Liver (tissue), 9 donors: ENCODE measurements around the gene LSAMP. TPM values are rescaled to one million over a fixed set of nuclear protein-coding genes. Genes with fewer than 3 reads are reported as not detected.

Source experiments
- DNase-seq: peaks from one replicate; pipeline ENCODE4 v3.0.0-alpha.2; 2017; ENCODE audit warnings: low spot score
- H3K27ac ChIP-seq, 2 donors: one replicate each; pipeline ENCODE4 v1.7.0; 2013; ENCODE audit warnings: inconsistent platforms in 2 of 2, low read length in 2 of 2, control low read depth in 1 of 2, low read depth in 1 of 2, mild to moderate bottlenecking in 1 of 2
- H3K27me3 ChIP-seq, 4 donors: one replicate each; pipeline versions ENCODE4 v1.6.1 to v1.7.0; 2013; ENCODE audit warnings: low read length in 3 of 4, inconsistent platforms in 1 of 4, mild to moderate bottlenecking in 1 of 4, moderate library complexity in 1 of 4; ENCODE audit not compliant: control insufficient read depth in 4 of 4, insufficient read depth in 4 of 4
- H3K36me3 ChIP-seq, 4 donors: one replicate each; pipeline versions ENCODE4 v1.6.1 to v1.7.0; 2013; ENCODE audit warnings: low read length in 3 of 4, mild to moderate bottlenecking in 3 of 4, low read depth in 1 of 4, moderate library complexity in 1 of 4; ENCODE audit not compliant: control insufficient read depth in 4 of 4, insufficient read depth in 3 of 4
- H3K4me1 ChIP-seq, 4 donors: one replicate each; pipeline versions ENCODE4 v1.6.1 to v1.7.0; 2013; ENCODE audit warnings: low read length in 3 of 4, mild to moderate bottlenecking in 3 of 4, moderate library complexity in 1 of 4; ENCODE audit not compliant: control insufficient read depth in 4 of 4, insufficient read depth in 4 of 4
- H3K4me3 ChIP-seq, 3 donors: one replicate each; pipeline versions ENCODE4 v1.6.1 to v1.7.0; 2013; ENCODE audit warnings: low read length in 3 of 3, control low read depth in 1 of 3, low read depth in 1 of 3, mild to moderate bottlenecking in 1 of 3
- H3K9ac ChIP-seq, 2 donors: one replicate each; pipeline ENCODE4 v1.7.0; 2013; ENCODE audit warnings: low read length in 2 of 2, mild to moderate bottlenecking in 2 of 2, moderate library complexity in 2 of 2, control low read depth in 1 of 2, low read depth in 1 of 2
- H3K9me3 ChIP-seq, 4 donors: one replicate each; pipeline versions ENCODE4 v1.6.1 to v1.7.0; 2013; ENCODE audit warnings: low read length in 3 of 4; ENCODE audit not compliant: control insufficient read depth in 4 of 4
- EGR1 ChIP-seq, 2 donors: IDR thresholded peaks; 2 replicates each; pipeline ENCODE4 v1.6.1; 2016 to 2018; ENCODE audit warnings: antibody characterized with exemption in 2 of 2, low read depth in 2 of 2
- FOXA2 ChIP-seq: IDR thresholded peaks from 2 replicates; pipeline ENCODE4 v1.6.1; 2016; ENCODE audit warnings: antibody characterized with exemption
- GABPA ChIP-seq, 2 donors: IDR thresholded peaks in 1 of 2; conservative IDR thresholded peaks in 1 of 2; 2 replicates each; pipeline ENCODE4 v1.6.1; 2016; ENCODE audit warnings: antibody characterized with exemption in 2 of 2, mild to moderate bottlenecking in 1 of 2, moderate library complexity in 1 of 2
- HNF4A ChIP-seq, 2 donors: conservative IDR thresholded peaks; 2 replicates each; pipeline ENCODE4 v1.6.1; 2016; ENCODE audit warnings: antibody characterized with exemption in 2 of 2, mild to moderate bottlenecking in 2 of 2
- HNF4G ChIP-seq: IDR thresholded peaks from 2 replicates; pipeline ENCODE4 v1.6.1; 2016; ENCODE audit warnings: antibody characterized with exemption
- JUND ChIP-seq, 2 donors: IDR thresholded peaks; 2 replicates each; pipeline ENCODE4 v1.6.1; 2016; ENCODE audit warnings: antibody characterized with exemption in 2 of 2
- MAX ChIP-seq: IDR thresholded peaks from 2 replicates; pipeline ENCODE4 v1.6.1; 2016; ENCODE audit warnings: antibody characterized with exemption
- NR2F2 ChIP-seq: IDR thresholded peaks from 2 replicates; pipeline ENCODE4 v1.6.1; 2016; ENCODE audit warnings: antibody characterized with exemption
- RXRA ChIP-seq, 2 donors: IDR thresholded peaks; 2 replicates each; pipeline ENCODE4 v1.6.1; 2017 to 2018; ENCODE audit warnings: antibody characterized with exemption in 2 of 2, mild to moderate bottlenecking in 1 of 2
- SP1 ChIP-seq: IDR thresholded peaks from 2 replicates; pipeline ENCODE4 v1.6.1; 2018; ENCODE audit warnings: antibody characterized with exemption, mild to moderate bottlenecking
- TAF1 ChIP-seq: conservative IDR thresholded peaks from 2 replicates; pipeline ENCODE4 v1.6.1; 2016; ENCODE audit warnings: antibody characterized with exemption, mild to moderate bottlenecking
- YY1 ChIP-seq: IDR thresholded peaks from 2 replicates; pipeline ENCODE4 v1.6.1; 2016; ENCODE audit warnings: antibody characterized with exemption, mild to moderate bottlenecking
- WGBS: extraction: QIAGEN DNeasy Blood & Tissue Kit; methylation state at CpG from one replicate; pipeline ENCODE4 v1.1.7; 2013; 5-methylcytosine and 5-hydroxymethylcytosine counted together
- polyA plus RNA-seq, 2 donors: library from polyadenylated mRNA; stranded (reverse) in 1 of 2; unstranded in 1 of 2; fragments of 200-250 nt in 1 of 2; fragments of >200 nt in 1 of 2; fragmentation: Nextera tagmentation in 1 of 2; extraction: Ambion mirVana in 1 of 2; gene quantifications; one replicate each; pipeline versions ENCODE4 v1.2.1 to v1.2.3, GENCODE V29; 2013 to 2015
- total RNA-seq, 2 donors: library from RNA; depleted of rRNA; stranded (reverse); fragments of >200 nt; gene quantifications; one replicate each; pipeline ENCODE4 v1.2.3, GENCODE V29; 2014
- TF ChIP-seq, protein P1 (sequence below): IDR thresholded peaks from 2 replicates; pipeline ENCODE4 v1.6.1; 2016; ENCODE audit warnings: antibody characterized with exemption, mild to moderate bottlenecking
- TF ChIP-seq, protein P2 (sequence below): IDR thresholded peaks from 2 replicates; pipeline ENCODE4 v1.6.1; 2016; ENCODE audit warnings: antibody characterized with exemption
- TF ChIP-seq, protein P3 (sequence below): IDR thresholded peaks from 2 replicates; pipeline ENCODE4 v1.6.1; 2016; ENCODE audit warnings: antibody characterized with exemption
- TF ChIP-seq, protein P4 (sequence below): fragments of 150-350 bp; IDR thresholded peaks from 2 replicates; pipeline ENCODE4 v1.5.1; 2017; ENCODE audit warnings: improper control_type of control experiment, low read depth, low read length; ENCODE audit not compliant: missing input control
- donor health status: healthy.
- donor health status: healthy.
- donor health status: healthy.
- donor health status: healthy.
- donor health status: healthy.

The LSAMP gene
- total and polyA plus RNA-seq, 4 donors, result 0.01 to 0.17 (median 0.06) TPM

- no peak for DNase-seq
Observed at GRCh38 chr3:116241677-116242076, 203.6 kb downstream of the LSAMP start.

GRCh38 chr3:116240261-116240660 is 205.0 kb downstream of the LSAMP start:
- Histone ChIP-seq H3K4me3 (no peak overlapping the region), H3K4me1 (no peaks in the 10 kb centered on the region), H3K9me3 (no peaks in the 10 kb centered on the region), H3K36me3 (no peaks in the 10 kb centered on the region), H3K9ac (no peak overlapping the region), H3K27ac (no peak overlapping the region), H3K27me3 (peaks cover 0 to 2% (median 0%) of the 10 kb centered on the region in 4 donors)
- no peak for TF ChIP-seq EGR1 (IDR thresholded peaks at IDR 0.05; ENCODE audit: low read depth in 2 of 2)
- TF ChIP-seq, protein P1, sequence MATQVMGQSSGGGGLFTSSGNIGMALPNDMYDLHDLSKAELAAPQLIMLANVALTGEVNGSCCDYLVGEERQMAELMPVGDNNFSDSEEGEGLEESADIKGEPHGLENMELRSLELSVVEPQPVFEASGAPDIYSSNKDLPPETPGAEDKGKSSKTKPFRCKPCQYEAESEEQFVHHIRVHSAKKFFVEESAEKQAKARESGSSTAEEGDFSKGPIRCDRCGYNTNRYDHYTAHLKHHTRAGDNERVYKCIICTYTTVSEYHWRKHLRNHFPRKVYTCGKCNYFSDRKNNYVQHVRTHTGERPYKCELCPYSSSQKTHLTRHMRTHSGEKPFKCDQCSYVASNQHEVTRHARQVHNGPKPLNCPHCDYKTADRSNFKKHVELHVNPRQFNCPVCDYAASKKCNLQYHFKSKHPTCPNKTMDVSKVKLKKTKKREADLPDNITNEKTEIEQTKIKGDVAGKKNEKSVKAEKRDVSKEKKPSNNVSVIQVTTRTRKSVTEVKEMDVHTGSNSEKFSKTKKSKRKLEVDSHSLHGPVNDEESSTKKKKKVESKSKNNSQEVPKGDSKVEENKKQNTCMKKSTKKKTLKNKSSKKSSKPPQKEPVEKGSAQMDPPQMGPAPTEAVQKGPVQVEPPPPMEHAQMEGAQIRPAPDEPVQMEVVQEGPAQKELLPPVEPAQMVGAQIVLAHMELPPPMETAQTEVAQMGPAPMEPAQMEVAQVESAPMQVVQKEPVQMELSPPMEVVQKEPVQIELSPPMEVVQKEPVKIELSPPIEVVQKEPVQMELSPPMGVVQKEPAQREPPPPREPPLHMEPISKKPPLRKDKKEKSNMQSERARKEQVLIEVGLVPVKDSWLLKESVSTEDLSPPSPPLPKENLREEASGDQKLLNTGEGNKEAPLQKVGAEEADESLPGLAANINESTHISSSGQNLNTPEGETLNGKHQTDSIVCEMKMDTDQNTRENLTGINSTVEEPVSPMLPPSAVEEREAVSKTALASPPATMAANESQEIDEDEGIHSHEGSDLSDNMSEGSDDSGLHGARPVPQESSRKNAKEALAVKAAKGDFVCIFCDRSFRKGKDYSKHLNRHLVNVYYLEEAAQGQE, result no peak
- TF ChIP-seq YY1, result no peak
- no peak for TF ChIP-seq RXRA (IDR thresholded peaks at IDR 0.05)
- TF ChIP-seq HNF4G, result no peak
- no peak for TF ChIP-seq TAF1
- TF ChIP-seq JUND (IDR thresholded peaks at IDR 0.05), result no peak
- TF ChIP-seq, protein P2, sequence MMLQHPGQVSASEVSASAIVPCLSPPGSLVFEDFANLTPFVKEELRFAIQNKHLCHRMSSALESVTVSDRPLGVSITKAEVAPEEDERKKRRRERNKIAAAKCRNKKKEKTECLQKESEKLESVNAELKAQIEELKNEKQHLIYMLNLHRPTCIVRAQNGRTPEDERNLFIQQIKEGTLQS, result no peak
- TF ChIP-seq HNF4A (conservative IDR thresholded peaks at IDR 0.05), result no peak
- TF ChIP-seq, protein P3, sequence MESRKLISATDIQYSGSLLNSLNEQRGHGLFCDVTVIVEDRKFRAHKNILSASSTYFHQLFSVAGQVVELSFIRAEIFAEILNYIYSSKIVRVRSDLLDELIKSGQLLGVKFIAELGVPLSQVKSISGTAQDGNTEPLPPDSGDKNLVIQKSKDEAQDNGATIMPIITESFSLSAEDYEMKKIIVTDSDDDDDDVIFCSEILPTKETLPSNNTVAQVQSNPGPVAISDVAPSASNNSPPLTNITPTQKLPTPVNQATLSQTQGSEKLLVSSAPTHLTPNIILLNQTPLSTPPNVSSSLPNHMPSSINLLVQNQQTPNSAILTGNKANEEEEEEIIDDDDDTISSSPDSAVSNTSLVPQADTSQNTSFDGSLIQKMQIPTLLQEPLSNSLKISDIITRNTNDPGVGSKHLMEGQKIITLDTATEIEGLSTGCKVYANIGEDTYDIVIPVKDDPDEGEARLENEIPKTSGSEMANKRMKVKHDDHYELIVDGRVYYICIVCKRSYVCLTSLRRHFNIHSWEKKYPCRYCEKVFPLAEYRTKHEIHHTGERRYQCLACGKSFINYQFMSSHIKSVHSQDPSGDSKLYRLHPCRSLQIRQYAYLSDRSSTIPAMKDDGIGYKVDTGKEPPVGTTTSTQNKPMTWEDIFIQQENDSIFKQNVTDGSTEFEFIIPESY, result no peak
- TF ChIP-seq FOXA2, result no peak
- TF ChIP-seq MAX, result no peak
- WGBS, result 0% methylated on average over 1 of the region's 1 CpG
- no peak for DNase-seq

More at GRCh38 chr3:116241677-116242076, 203.6 kb downstream of the LSAMP start:
- no peaks in the 10 kb centered on the region for H3K36me3 ChIP-seq
- H3K9ac ChIP-seq, result no peak overlapping the region
- H3K4me3 ChIP-seq, result no peak overlapping the region
- no peaks in the 10 kb centered on the region for H3K4me1 ChIP-seq
- H3K9me3 ChIP-seq, result no peaks in the 10 kb centered on the region
- TF ChIP-seq YY1 (no peak), SP1 (no peak), EGR1 (IDR thresholded peaks at IDR 0.05; ENCODE audit: low read depth in 2 of 2) (no peak), NR2F2 (no peak), RXRA (IDR thresholded peaks at IDR 0.05) (no peak), HNF4G (no peak), GABPA (IDR thresholded peaks at IDR 0.05 in 1 of 2, conservative IDR thresholded peaks at IDR 0.05 in 1 of 2) (no peak), TAF1 (no peak)
- TF ChIP-seq, protein P4, sequence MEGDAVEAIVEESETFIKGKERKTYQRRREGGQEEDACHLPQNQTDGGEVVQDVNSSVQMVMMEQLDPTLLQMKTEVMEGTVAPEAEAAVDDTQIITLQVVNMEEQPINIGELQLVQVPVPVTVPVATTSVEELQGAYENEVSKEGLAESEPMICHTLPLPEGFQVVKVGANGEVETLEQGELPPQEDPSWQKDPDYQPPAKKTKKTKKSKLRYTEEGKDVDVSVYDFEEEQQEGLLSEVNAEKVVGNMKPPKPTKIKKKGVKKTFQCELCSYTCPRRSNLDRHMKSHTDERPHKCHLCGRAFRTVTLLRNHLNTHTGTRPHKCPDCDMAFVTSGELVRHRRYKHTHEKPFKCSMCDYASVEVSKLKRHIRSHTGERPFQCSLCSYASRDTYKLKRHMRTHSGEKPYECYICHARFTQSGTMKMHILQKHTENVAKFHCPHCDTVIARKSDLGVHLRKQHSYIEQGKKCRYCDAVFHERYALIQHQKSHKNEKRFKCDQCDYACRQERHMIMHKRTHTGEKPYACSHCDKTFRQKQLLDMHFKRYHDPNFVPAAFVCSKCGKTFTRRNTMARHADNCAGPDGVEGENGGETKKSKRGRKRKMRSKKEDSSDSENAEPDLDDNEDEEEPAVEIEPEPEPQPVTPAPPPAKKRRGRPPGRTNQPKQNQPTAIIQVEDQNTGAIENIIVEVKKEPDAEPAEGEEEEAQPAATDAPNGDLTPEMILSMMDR, result no peak
- peaks cover 0 to 2% (median 0%) of the 10 kb centered on the region in 4 donors for H3K27me3 ChIP-seq
- no peak overlapping the region for H3K27ac ChIP-seq
- 52% methylated on average over 3 of the region's 3 CpGs for WGBS
